Endothelial cell of umbilical vein (primary cell): ENCODE data around the gene MRPS6. TPM values are rescaled to one million over a fixed set of nuclear protein-coding genes. Genes with fewer than 3 reads are reported as not detected.

ENCODE experiments used
- BruUV-seq: library from RNA; stranded (reverse); fragments of 400-500 nt; replicated peaks from 2 replicates; lab custom pipeline; 2021; lab: Mats Ljungman, UMichigan
- CTCF ChIA-PET: fragments of 300-600, 350-600 bp; sonication (Branson Sonifier 250); formaldehyde crosslinking; loops from one replicate; lab custom pipeline; 2021; ENCODE audit warnings: antibody characterized with exemption, inconsistent platforms; lab: Charles Lee
- POLR2A ChIA-PET: fragments of 300-600, 350-600 bp; sonication (Branson Sonifier 250); formaldehyde crosslinking; loops from one replicate; lab custom pipeline; 2021; ENCODE audit warnings: antibody characterized with exemption, inconsistent platforms; lab: Charles Lee
- DNase-seq: peaks from one replicate; pipeline ENCODE4 v3.0.0-alpha.2; 2011; ENCODE audit warnings: low read depth, low spot score
- FAIRE-seq: peaks from 2 replicates; lab custom pipeline; 2011; peaks lifted over from hg19 to GRCh38; lab: Jason Lieb, UNC
- H2AFZ ChIP-seq: 2 replicates; pipeline ENCODE4 v1.6.0; 2012; ENCODE audit warnings: low read depth, low read length, control low read depth, inconsistent platforms
- H3K27ac ChIP-seq: 2 replicates; pipeline ENCODE4 v1.5.1; 2011; ENCODE audit warnings: low read depth, mild to moderate bottlenecking, control low read depth, low read length, moderate library complexity; ENCODE audit not compliant: insufficient read depth
- H3K27me3 ChIP-seq, 2 experiments: 2 replicates each; pipeline versions ENCODE4 v1.6.0 to v1.6.1; 2011; ENCODE audit warnings: low read length in 2 of 2, mixed read lengths in 1 of 2; ENCODE audit not compliant: control insufficient read depth in 2 of 2, insufficient read depth in 2 of 2
- H3K36me3 ChIP-seq, 2 experiments: 2 replicates in 1 of 2; 3 replicates in 1 of 2; pipeline ENCODE4 v1.5.1; 2011; ENCODE audit warnings: low read length in 2 of 2, mild to moderate bottlenecking in 1 of 2, moderate library complexity in 1 of 2; ENCODE audit not compliant: control insufficient read depth in 2 of 2, insufficient read depth in 2 of 2; ENCODE audit errors: extremely low read depth in 1 of 2
- H3K4me1 ChIP-seq: 3 replicates; pipeline ENCODE4 v1.5.1; 2011; ENCODE audit warnings: mild to moderate bottlenecking, low read length; ENCODE audit not compliant: control insufficient read depth, insufficient read depth; ENCODE audit errors: extremely low read depth
- H3K4me2 ChIP-seq: 2 replicates; pipeline ENCODE4 v1.6.1; 2011; ENCODE audit warnings: low read length, control low read depth, mixed read lengths; ENCODE audit not compliant: insufficient read depth
- H3K4me3 ChIP-seq, 3 experiments: fragments of 200-600 bp in 1 of 3; sonication (generic), shearing (Covaris generic) in 1 of 3; replicated peaks in 1 of 3; 2 replicates each; pipeline ENCODE4 v1.5.1; 2011 to 2016; ENCODE audit warnings: control low read depth in 3 of 3, low read length in 3 of 3, mild to moderate bottlenecking in 2 of 3, inconsistent platforms in 1 of 3, low read depth in 1 of 3, moderate library complexity in 1 of 3; ENCODE audit not compliant: insufficient read depth in 1 of 3
- H3K79me2 ChIP-seq: 2 replicates; pipeline ENCODE4 v1.6.0; 2012; ENCODE audit warnings: low read length, inconsistent platforms; ENCODE audit not compliant: control insufficient read depth, insufficient read depth
- H3K9ac ChIP-seq: replicated peaks from 2 replicates; pipeline ENCODE3; 2011; ENCODE audit warnings: low read length, control low read depth; ENCODE audit not compliant: insufficient read depth; ENCODE audit errors: extremely low read depth
- H3K9me1 ChIP-seq: replicated peaks from 3 replicates; pipeline ENCODE4 v1.6.0; 2011; ENCODE audit warnings: mild to moderate bottlenecking, low read length; ENCODE audit not compliant: control insufficient read depth, insufficient read depth; ENCODE audit errors: extremely low read depth
- H3K9me3 ChIP-seq: replicated peaks from 2 replicates; pipeline ENCODE4 v1.5.1; 2012; ENCODE audit warnings: low read length, inconsistent platforms; ENCODE audit not compliant: control insufficient read depth, insufficient read depth
- H4K20me1 ChIP-seq: replicated peaks from 2 replicates; pipeline ENCODE3; 2011; ENCODE audit warnings: mild to moderate bottlenecking, low read length; ENCODE audit not compliant: control insufficient read depth, insufficient read depth; ENCODE audit errors: extremely low read depth
- CTCF ChIP-seq, 2 donors: IDR thresholded peaks; 1 replicate in 1 of 2; 2 replicates in 1 of 2; pipeline ENCODE4 v1.5.1; 2011; ENCODE audit warnings: low read length in 2 of 2, mild to moderate bottlenecking in 2 of 2, moderate library complexity in 2 of 2, control low read depth in 1 of 2, inconsistent platforms in 1 of 2, low read depth in 1 of 2; ENCODE audit not compliant: insufficient read depth in 1 of 2; ENCODE audit errors: extremely low read depth in 1 of 2
- EZH2 ChIP-seq: IDR thresholded peaks from 2 replicates; pipeline ENCODE4 v1.6.1; 2012; ENCODE audit warnings: borderline replicate concordance, low read depth, mild to moderate bottlenecking, moderate library complexity, low read length, inconsistent platforms; ENCODE audit not compliant: severe bottlenecking
- FOS ChIP-seq: IDR thresholded peaks from 2 replicates; pipeline ENCODE4 v1.6.1; 2011; ENCODE audit warnings: mild to moderate bottlenecking, low read length, moderate library complexity, borderline replicate concordance; ENCODE audit not compliant: insufficient read depth
- GATA2 ChIP-seq: IDR thresholded peaks from 2 replicates; pipeline ENCODE4 v1.7.0; 2011; ENCODE audit warnings: low read depth, mild to moderate bottlenecking, moderate library complexity, mixed read lengths, low read length; ENCODE audit not compliant: insufficient read length, insufficient read depth
- JUN ChIP-seq: IDR thresholded peaks from 2 replicates; pipeline ENCODE4 v1.6.1; 2011; ENCODE audit warnings: borderline replicate concordance, low read depth; ENCODE audit not compliant: insufficient read length, insufficient read depth
- MAX ChIP-seq: IDR thresholded peaks from 2 replicates; pipeline ENCODE4 v1.6.1; 2011; ENCODE audit not compliant: insufficient read depth, insufficient read length
- MYC ChIP-seq: IDR thresholded peaks from one replicate; pipeline ENCODE4 v1.6.1; 2011; ENCODE audit warnings: mild to moderate bottlenecking, low read depth, low read length
- POLR2A ChIP-seq: IDR thresholded peaks from 2 replicates; pipeline ENCODE4 v1.6.1; 2012; ENCODE audit warnings: low read depth, mild to moderate bottlenecking, control low read depth, low read length
- POLR2AphosphoS5 ChIP-seq: IDR thresholded peaks from 2 replicates; pipeline ENCODE4 v1.6.1; 2012; ENCODE audit warnings: low read depth, mild to moderate bottlenecking, control low read depth, low read length, moderate library complexity; ENCODE audit not compliant: insufficient read depth
- dilution Hi-C: fragments of 300-500 bp; cut with MboI; formaldehyde crosslinking; loops from one replicate; pipeline ENCODE4 v1.15.0; 2019; ENCODE audit warnings: low sequenced_read_pairs; ENCODE audit not compliant: extremely low pct_ligation_motif_present
- intact Hi-C: fragments of 100-400 bp; cut with micrococcal nuclease; formaldehyde crosslinking; loops from one replicate; pipeline ENCODE4 v1.10.0; 2022
- polyA plus RNA-seq, 4 experiments: library from polyadenylated mRNA; depleted of rRNA in 3 of 4; stranded (reverse) in 3 of 4; unstranded in 1 of 4; fragments of >200 nt; gene quantifications; 2 replicates each; pipeline versions ENCODE4 v1.2.1 to v1.2.3, GENCODE V29; 2011 to 2012; ENCODE audit warnings: missing spikeins in 1 of 4
- total RNA-seq: library from RNA; stranded (reverse); gene quantifications from 2 replicates; pipeline ENCODE4 v1.2.3, GENCODE V29; 2021

The MRPS6 gene
- total and polyA plus RNA-seq, 2 donors (not counting 3 experiments of a cell fraction or from before 2014, with no cell fraction given): 19.8 to 37.2 TPM

GRCh38 chr21:34091607-34092006 lies 18.2 kb downstream of the MRPS6 start:
- POLR2A ChIA-PET: interaction anchor here (1.4 kb wide), 1 partner anchor 10 kb away, joined by 3 read pairs; no protein-coding TSS in a partner anchor
- no peaks in the 10 kb centered on the region for H3K9me3 ChIP-seq
- BruUV-seq: no TSS peak
- no peak overlapping the region for H3K9ac ChIP-seq
- H3K36me3 ChIP-seq: peaks cover 0 to 3% of the 10 kb centered on the region in 2 experiments
- FAIRE-seq (no peak), DNase-seq (peak; percentile 16)
- intact Hi-C loops: loop anchor here (5.0 kb wide), 2 partner anchors 111 to 169 kb away; no protein-coding TSS in a partner anchor
- no peak overlapping the region for H3K27ac ChIP-seq
- H3K4me2 ChIP-seq: no peak overlapping the region
- no peak overlapping the region for H2AFZ ChIP-seq
- H3K4me1 ChIP-seq: peaks cover 16% of the 10 kb centered on the region
- H3K9me1 ChIP-seq: peaks cover 2% of the 10 kb centered on the region
- TF ChIP-seq CTCF (IDR thresholded peaks at IDR 0.05; ENCODE audit: extremely low read depth in 1 of 2, insufficient read depth in 1 of 2, low read depth in 1 of 2, low read length in 2 of 2) (peak; percentile 20 to 27), EZH2 (no peak)
- H3K27me3 ChIP-seq: no peaks in the 10 kb centered on the region
- H3K4me3 ChIP-seq: no peak overlapping the region
- peaks cover 25% of the 10 kb centered on the region for H3K79me2 ChIP-seq
- H4K20me1 ChIP-seq: peaks cover 8% of the 10 kb centered on the region
- CTCF ChIA-PET: interaction anchor here (0.7 to 3.8 kb wide), 19 partner anchors 9 to 256 kb away, joined by 3 to 30 read pairs (median 6); partner anchors contain the start of genes MRPS6 and SLC5A3
- dilution Hi-C loops: no loop called here

GRCh38 chr21:34092262-34092921 lies 19.0 kb downstream of the MRPS6 start:
- Histone ChIP-seq H3K79me2 (peaks cover 20% of the 10 kb centered on the region), H3K4me3 (peak overlapping the region in 1 of 3 experiments; percentile 35), H3K4me2 (peak overlapping the region; percentile 75), H3K9me3 (no peaks in the 10 kb centered on the region), H3K4me1 (peaks cover 16% of the 10 kb centered on the region), H3K9ac (no peak overlapping the region), H2AFZ (peak overlapping the region; percentile 79), H3K9me1 (peaks cover 2% of the 10 kb centered on the region), H3K27me3 (no peaks in the 10 kb centered on the region), H3K27ac (peak overlapping the region; percentile 49), H4K20me1 (peaks cover 8% of the 10 kb centered on the region), H3K36me3 (peaks cover 0 to 3% of the 10 kb centered on the region in 2 experiments)
- no TSS peak for BruUV-seq
- dilution Hi-C loops: no loop called here
- intact Hi-C loops: loop anchor here (5.0 kb wide), 2 partner anchors 110 to 170 kb away; no protein-coding TSS in a partner anchor
- TF ChIP-seq JUN (peak; percentile 49), GATA2 (peak; percentile 39), MYC (no peak), FOS (peak; percentile 29), POLR2AphosphoS5 (no peak), EZH2 (no peak), MAX (peak; percentile 57), POLR2A (no peak), CTCF (IDR thresholded peaks at IDR 0.05; ENCODE audit: extremely low read depth in 1 of 2, insufficient read depth in 1 of 2, low read depth in 1 of 2, low read length in 2 of 2) (no peak)
- FAIRE-seq (peak; percentile 81), DNase-seq (peak; percentile 81)
- CTCF ChIA-PET: interaction anchor here (0.7 to 3.8 kb wide), 23 partner anchors 9 to 511 kb away, joined by 3 to 30 read pairs (median 5); partner anchors contain the start of genes MRPS6 and SLC5A3
- POLR2A ChIA-PET: interaction anchor here (1.4 kb wide), 1 partner anchor 10 kb away, joined by 3 read pairs; no protein-coding TSS in a partner anchor
